Measurements from ENCODE around the gene TMEM254.
"Not testable (repeated sequence)": the region's sequence is repeated elsewhere in the genome, so short reads cannot be mapped to it uniquely, and the experiment has no call there.

Gene TMEM254

GRCh38 chr10:80057171-80057570, 21.3 kb upstream of the TMEM254 start:
- Histone ChIP-seq H3K27ac (no peak overlapping the region), H3K36me3 (no peaks in the 10 kb centered on the region), H3K27me3 (no peaks in the 10 kb centered on the region), H3K4me3 (no peak overlapping the region), H3K9me3 (no peaks in the 10 kb centered on the region), H3K4me1 (no peaks in the 10 kb centered on the region)
- intact Hi-C loops (cut with DNase I; ENCODE audit: low total_unique reads): no loop called here
- no peak for TF ChIP-seq CTCF (IDR thresholded peaks at IDR 0.05)
- no peak for DNase-seq

- no peak for DNase-seq
- no peaks in the 10 kb centered on the region for H3K9me3 ChIP-seq
- H3K4me3 ChIP-seq: no peak overlapping the region
- H3K4me1 ChIP-seq: peaks cover 0 to 14% (median 0%) of the 10 kb centered on the region in 4 donors
- intact Hi-C loops (cut with DNase I; ENCODE audit: low total_unique reads): no loop called here
- no peak for TF ChIP-seq CTCF (IDR thresholded peaks at IDR 0.05)
- H3K27me3 ChIP-seq: no peaks in the 10 kb centered on the region
- peak overlapping the region; percentile 36 to 59 for H3K27ac ChIP-seq
- H3K36me3 ChIP-seq: no peaks in the 10 kb centered on the region
Observed at GRCh38 chr10:80064120-80064886, 14.2 kb upstream of the TMEM254 start.

- H3K9me3 ChIP-seq: no peaks in the 10 kb centered on the region
- intact Hi-C loops (cut with DNase I; ENCODE audit: low total_unique reads): no loop called here
Observed at GRCh38 chr10:80066809-80067208, 11.7 kb upstream of the TMEM254 start.

DNA sequence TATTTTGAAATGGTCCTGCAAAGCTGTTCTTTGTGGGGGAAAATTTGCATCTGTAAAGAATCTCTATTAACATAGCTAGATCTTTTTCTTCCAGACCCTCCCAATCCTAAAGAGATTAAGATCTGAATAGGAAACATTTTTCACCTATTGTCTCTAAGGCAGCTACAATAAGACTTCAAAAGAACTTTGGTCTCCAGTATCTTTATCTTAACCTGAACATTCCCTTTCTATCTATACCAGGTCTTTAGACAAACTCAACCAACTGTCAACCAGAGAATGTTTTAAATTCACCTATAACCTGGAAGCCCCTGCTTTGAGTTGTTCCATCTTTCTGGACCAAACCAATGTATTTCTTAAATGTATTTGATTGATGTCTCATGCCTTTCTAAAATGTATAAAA, 10.6 kb upstream of the TMEM254 start:
- peaks cover 0 to 14% (median 0%) of the 10 kb centered on the region in 4 donors for H3K4me1 ChIP-seq
- DNase-seq; H3K27me3 ChIP-seq; intact Hi-C loops (cut with DNase I; ENCODE audit: low total_unique reads); H3K9me3 ChIP-seq; H3K36me3 ChIP-seq; H3K4me3 ChIP-seq; H3K27ac ChIP-seq: not testable (repeated sequence)

More at GRCh38 chr10:80066809-80067208, 11.7 kb upstream of the TMEM254 start:
- Histone ChIP-seq H3K36me3 (no peaks in the 10 kb centered on the region), H3K4me1 (peaks cover 0 to 14% (median 0%) of the 10 kb centered on the region in 4 donors), H3K4me3 (no peak overlapping the region), H3K27ac (no peak overlapping the region), H3K27me3 (no peaks in the 10 kb centered on the region)
- TF ChIP-seq CTCF (IDR thresholded peaks at IDR 0.05): no peak
- DNase-seq: no peak

GRCh38 chr10:80068270-80068669, 10.2 kb upstream of the TMEM254 start:
- peaks cover 0 to 14% (median 0%) of the 10 kb centered on the region in 4 donors for H3K4me1 ChIP-seq
- no peaks in the 10 kb centered on the region for H3K9me3 ChIP-seq
- no peaks in the 10 kb centered on the region for H3K36me3 ChIP-seq
- H3K27me3 ChIP-seq: no peaks in the 10 kb centered on the region
- H3K27ac ChIP-seq: no peak overlapping the region
- intact Hi-C loops (cut with DNase I; ENCODE audit: low total_unique reads): no loop called here
- no peak overlapping the region for H3K4me3 ChIP-seq
- no peak for TF ChIP-seq CTCF (IDR thresholded peaks at IDR 0.05)
- no peak for DNase-seq

GRCh38 chr10:80070057-80070456, 8.4 kb upstream of the TMEM254 start:
- no peak for TF ChIP-seq CTCF (IDR thresholded peaks at IDR 0.05)
- Histone ChIP-seq H3K27me3 (no peaks in the 10 kb centered on the region), H3K4me1 (peaks cover 0 to 2% (median 0%) of the 10 kb centered on the region in 4 donors), H3K27ac (no peak overlapping the region), H3K36me3 (no peaks in the 10 kb centered on the region), H3K4me3 (no peak overlapping the region), H3K9me3 (no peaks in the 10 kb centered on the region)
- DNase-seq: no peak
- intact Hi-C loops (cut with DNase I; ENCODE audit: low total_unique reads): no loop called here
